GM21529 (cell line): Measurements from ENCODE around the gene MMAA.

Experiments used
- ATAC-seq: cut with Tn5 transposase; IDR thresholded peaks from one replicate; pipeline ENCODE4 v1.9.1; 2021; ENCODE audit not compliant: unreplicated experiment

MMAA gene

DNA sequence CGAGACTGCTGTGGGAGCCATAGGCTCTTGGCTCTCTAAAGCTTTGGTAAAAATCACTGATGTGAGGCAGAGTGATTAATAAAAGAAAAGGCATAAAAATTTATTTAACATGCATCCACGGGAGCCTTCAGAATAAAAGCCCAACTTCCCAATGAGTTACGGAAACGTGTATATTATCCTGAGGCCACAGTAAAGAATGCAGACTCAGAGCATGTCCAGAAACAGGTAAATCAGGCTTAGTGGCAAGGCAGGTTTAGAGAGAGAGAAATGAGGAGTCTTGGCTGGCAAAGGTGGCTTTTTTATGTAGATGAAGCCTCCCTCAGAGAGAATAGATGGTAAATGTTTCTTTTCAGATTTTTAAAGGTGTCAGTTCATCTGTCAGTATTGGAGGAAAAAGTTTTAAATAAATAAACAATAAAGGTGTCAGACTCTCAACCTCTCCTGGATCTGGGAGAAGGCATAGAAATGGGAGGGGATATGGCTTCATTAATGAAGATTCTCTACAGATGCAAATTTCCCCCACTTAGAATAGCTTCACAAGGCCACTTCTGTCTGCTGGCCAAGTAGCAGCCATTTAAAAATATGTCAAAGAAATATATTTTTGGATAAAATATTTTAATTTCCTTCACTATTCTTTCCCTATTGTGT, 84.8 kb downstream of the MMAA start:
- no peak for ATAC-seq

GRCh38 chr4:145709336-145709735, 90.2 kb downstream of the MMAA start:
- no peak for ATAC-seq
